ENCODE data around the gene GNPTG.

Gene GNPTG

DNA sequence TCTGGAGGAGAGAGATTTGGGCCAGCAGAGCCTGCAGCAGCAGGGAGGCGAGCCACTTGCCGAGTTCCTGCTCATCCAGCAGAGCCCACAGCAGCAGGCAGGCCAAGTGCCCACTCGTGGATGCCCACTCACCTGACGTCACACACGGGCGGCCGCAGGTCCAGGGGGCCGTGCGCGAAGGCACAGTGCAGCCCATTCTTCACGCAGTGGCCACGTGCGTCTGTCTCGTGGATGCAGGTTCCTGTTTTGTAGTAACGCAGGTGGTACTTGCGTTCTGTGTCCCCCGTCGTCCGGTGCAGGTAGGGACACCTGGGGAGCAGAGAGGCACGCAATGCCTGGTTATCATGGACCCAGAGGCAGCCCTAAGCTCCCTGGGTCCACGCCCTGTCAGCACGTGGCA lies 51.3 kb downstream of the GNPTG start:
- no peak for DNase-seq (ENCODE audit: low spot score)
- in situ Hi-C loops (cut with MboI; ENCODE audit: low sequenced_read_pairs, unreplicated experiment) = no loop called here
- TF ChIP-seq, protein P1, sequence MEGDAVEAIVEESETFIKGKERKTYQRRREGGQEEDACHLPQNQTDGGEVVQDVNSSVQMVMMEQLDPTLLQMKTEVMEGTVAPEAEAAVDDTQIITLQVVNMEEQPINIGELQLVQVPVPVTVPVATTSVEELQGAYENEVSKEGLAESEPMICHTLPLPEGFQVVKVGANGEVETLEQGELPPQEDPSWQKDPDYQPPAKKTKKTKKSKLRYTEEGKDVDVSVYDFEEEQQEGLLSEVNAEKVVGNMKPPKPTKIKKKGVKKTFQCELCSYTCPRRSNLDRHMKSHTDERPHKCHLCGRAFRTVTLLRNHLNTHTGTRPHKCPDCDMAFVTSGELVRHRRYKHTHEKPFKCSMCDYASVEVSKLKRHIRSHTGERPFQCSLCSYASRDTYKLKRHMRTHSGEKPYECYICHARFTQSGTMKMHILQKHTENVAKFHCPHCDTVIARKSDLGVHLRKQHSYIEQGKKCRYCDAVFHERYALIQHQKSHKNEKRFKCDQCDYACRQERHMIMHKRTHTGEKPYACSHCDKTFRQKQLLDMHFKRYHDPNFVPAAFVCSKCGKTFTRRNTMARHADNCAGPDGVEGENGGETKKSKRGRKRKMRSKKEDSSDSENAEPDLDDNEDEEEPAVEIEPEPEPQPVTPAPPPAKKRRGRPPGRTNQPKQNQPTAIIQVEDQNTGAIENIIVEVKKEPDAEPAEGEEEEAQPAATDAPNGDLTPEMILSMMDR (IDR thresholded peaks at IDR 0.05; ENCODE audit: borderline replicate concordance, control extremely low read depth, extremely low read depth, insufficient read depth, missing control alignments) = no peak

DNA sequence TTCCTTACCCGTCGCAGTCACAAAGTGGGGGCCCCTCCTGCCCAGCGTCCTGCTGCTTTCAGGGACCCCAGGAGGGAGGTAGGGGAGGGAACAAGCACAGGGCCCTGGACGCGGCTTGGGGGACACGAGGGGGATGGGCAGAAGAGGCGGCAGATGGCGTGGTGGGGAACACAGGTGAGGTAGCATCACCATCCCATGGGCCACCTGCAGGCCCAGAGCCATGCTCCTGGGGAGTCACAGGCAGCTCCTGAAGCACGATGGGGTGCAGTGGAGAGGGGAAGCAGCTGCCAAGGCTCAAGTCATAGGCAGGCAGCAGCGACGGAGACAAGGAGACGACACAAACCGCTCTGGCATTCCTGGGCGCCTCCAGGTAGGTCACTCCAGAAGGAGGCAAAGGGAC lies 52.0 kb downstream of the GNPTG start:
- DNase-seq (ENCODE audit: low spot score) = no peak
- TF ChIP-seq, protein P1 (IDR thresholded peaks at IDR 0.05; ENCODE audit: borderline replicate concordance, control extremely low read depth, extremely low read depth, insufficient read depth, missing control alignments) = no peak
- in situ Hi-C loops (cut with MboI; ENCODE audit: low sequenced_read_pairs, unreplicated experiment) = no loop called here

DNA sequence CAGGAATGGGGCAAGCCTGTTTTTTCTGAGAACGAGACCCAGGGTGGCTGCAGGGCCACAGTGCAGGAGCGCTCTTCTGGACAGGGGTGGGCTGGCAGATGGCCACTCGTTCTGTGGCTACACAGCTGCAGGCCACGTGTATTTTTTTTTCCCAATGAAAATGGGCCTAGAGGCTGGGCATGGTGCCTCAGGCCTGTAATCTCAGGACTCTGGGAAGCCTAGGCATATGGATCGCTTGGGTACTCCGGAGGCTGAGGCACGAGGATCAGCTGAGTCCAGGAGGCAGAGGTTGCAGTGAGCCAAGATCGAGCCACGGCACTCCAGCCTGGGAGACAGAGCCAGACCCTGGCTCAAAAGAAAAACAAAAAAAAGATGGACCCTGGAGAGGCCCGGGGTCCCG lies 56.0 kb downstream of the GNPTG start:
- no peak for DNase-seq (ENCODE audit: low spot score)
- in situ Hi-C loops (cut with MboI; ENCODE audit: low sequenced_read_pairs, unreplicated experiment) = no loop called here
- TF ChIP-seq, protein P1 (IDR thresholded peaks at IDR 0.05; ENCODE audit: borderline replicate concordance, control extremely low read depth, extremely low read depth, insufficient read depth, missing control alignments) = no peak

DNA sequence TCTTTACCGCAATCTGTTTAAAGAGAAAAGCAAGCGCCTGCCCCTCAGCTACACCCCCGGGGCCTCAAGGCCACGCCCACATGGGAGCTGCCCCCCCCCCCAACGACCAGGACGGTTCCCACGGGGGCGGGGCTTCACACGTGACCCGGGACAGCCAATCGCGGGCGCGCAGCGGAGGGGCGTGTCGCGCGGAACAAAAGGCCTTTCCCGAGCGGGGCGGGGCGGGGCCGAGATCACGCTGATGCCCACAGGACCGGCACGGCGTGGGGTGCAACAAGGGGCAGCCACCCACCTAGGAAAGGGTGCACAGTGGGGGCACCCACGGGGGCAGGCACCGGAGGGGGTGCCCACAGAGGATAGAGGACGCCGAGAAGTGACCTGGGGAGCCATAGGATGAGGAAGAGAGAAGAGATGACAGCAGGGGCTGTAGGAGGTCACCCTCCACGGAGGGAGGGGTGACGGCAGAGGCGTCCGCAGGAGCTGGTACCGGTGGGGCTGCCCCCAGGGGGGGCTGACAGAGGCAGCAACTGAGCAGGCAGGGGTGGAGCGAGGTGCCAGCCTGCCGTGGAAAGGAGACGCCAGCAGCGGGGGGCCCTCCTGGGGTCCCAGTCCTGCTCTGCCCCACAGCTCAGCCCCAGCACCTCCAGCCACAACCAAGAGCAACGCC lies 56.6 kb downstream of the GNPTG start:
- in situ Hi-C loops (cut with MboI; ENCODE audit: low sequenced_read_pairs, unreplicated experiment) = no loop called here
- peak; percentile 98 for DNase-seq (ENCODE audit: low spot score)
- TF ChIP-seq, protein P1 (IDR thresholded peaks at IDR 0.05; ENCODE audit: borderline replicate concordance, control extremely low read depth, extremely low read depth, insufficient read depth, missing control alignments) = no peak

DNA sequence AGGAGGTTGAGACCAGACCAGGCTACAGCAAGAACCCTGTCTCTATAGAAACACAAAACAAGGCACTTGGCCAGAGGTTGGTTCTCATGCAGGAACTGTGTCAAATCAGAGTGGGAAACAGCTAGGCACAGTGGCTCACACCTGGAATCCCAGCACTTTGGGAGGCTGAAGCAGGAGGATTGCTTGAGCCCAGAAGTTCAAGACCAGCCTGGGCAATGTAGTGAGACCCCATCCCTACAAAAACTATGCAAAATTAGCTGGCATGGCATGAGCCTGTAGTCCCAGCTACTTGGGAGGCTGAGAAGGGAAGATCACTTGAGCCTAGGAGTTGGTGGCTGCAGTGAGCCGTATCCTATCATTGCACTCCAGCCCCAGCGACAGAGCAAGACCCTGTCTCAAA lies 61.1 kb downstream of the GNPTG start:
- in situ Hi-C loops (cut with MboI; ENCODE audit: low sequenced_read_pairs, unreplicated experiment) = no loop called here
- TF ChIP-seq, protein P1 (IDR thresholded peaks at IDR 0.05; ENCODE audit: borderline replicate concordance, control extremely low read depth, extremely low read depth, insufficient read depth, missing control alignments) = no peak
- no peak for DNase-seq (ENCODE audit: low spot score)

All from GM13976 (cell line).